DOHH2 (cell line): ENCODE data around the gene DYRK1A.

ENCODE experiments used
- H3F3A ChIP-seq: fragments of 200-600 bp; sonication (generic), shearing (Covaris generic); 2 replicates; pipeline ENCODE4 v1.6.0; 2016; ENCODE audit warnings: antibody characterized with exemption, mild to moderate bottlenecking; ENCODE audit not compliant: control insufficient read depth, insufficient read depth
- H3K27ac ChIP-seq: fragments of 200-600 bp; sonication (generic); 2 replicates; pipeline ENCODE4 v1.5.1; 2014; ENCODE audit warnings: low read depth, mild to moderate bottlenecking, low read length, moderate library complexity
- H3K27me3 ChIP-seq: fragments of 200-600 bp; sonication (generic); 2 replicates; pipeline ENCODE4 v1.6.1; 2014; ENCODE audit warnings: mild to moderate bottlenecking, low read length, mixed read lengths; ENCODE audit not compliant: control insufficient read depth
- H3K36me3 ChIP-seq: fragments of 200-600 bp; sonication (generic); 2 replicates; pipeline ENCODE4 v1.6.1; 2014; ENCODE audit warnings: mild to moderate bottlenecking, low read length, moderate library complexity, mixed read lengths; ENCODE audit not compliant: control insufficient read depth
- H3K4me1 ChIP-seq: fragments of 200-600 bp; sonication (generic); 2 replicates; pipeline ENCODE4 v1.6.1; 2014; ENCODE audit warnings: mild to moderate bottlenecking, low read length, mixed read lengths; ENCODE audit not compliant: control insufficient read depth
- H3K4me2 ChIP-seq: fragments of 200-600 bp; sonication (generic); 2 replicates; pipeline ENCODE4 v1.6.0; 2014; ENCODE audit warnings: mild to moderate bottlenecking, low read length, moderate library complexity
- H3K4me3 ChIP-seq: fragments of 200-600 bp; sonication (generic); 2 replicates; pipeline ENCODE4 v1.5.1; 2014; ENCODE audit warnings: mild to moderate bottlenecking, low read length, mixed read lengths
- H3K79me2 ChIP-seq: fragments of 200-600 bp; sonication (generic); 2 replicates; pipeline ENCODE4 v1.6.1; 2014; ENCODE audit warnings: mild to moderate bottlenecking, low read length, mixed read lengths; ENCODE audit not compliant: control insufficient read depth
- H3K9me2 ChIP-seq: fragments of 200-600 bp; sonication (generic); replicated peaks from 2 replicates; pipeline ENCODE4 v1.6.1; 2014; ENCODE audit warnings: mild to moderate bottlenecking, low read length, mixed read lengths; ENCODE audit not compliant: control insufficient read depth
- H3K9me3 ChIP-seq: fragments of 200-600 bp; sonication (generic); 2 replicates; pipeline ENCODE4 v1.6.1; 2014; ENCODE audit warnings: antibody characterized with exemption, low read length, mixed read lengths; ENCODE audit not compliant: control insufficient read depth, insufficient read depth
- H4K20me1 ChIP-seq: fragments of 200-600 bp; sonication (generic); 2 replicates; pipeline ENCODE4 v1.6.0; 2014; ENCODE audit warnings: low read depth, mild to moderate bottlenecking, antibody characterized with exemption, low read length, moderate library complexity; ENCODE audit not compliant: control insufficient read depth, insufficient read depth
- CTCF ChIP-seq: fragments of 200-600 bp; sonication (generic); IDR thresholded peaks from one replicate; pipeline ENCODE4 v1.5.1; 2014; ENCODE audit warnings: antibody characterized with exemption, mild to moderate bottlenecking, low read depth, low read length; ENCODE audit not compliant: poor library complexity, severe bottlenecking
- EZH2phosphoT487 ChIP-seq: fragments of 200-600 bp; sonication (generic); IDR thresholded peaks from 2 replicates; pipeline ENCODE4 v1.6.1; 2017; ENCODE audit warnings: borderline replicate concordance, mild to moderate bottlenecking, antibody characterized with exemption, low read length, moderate library complexity, mixed read lengths

Gene DYRK1A

GRCh38 chr21:37389456-37389855 is 22.9 kb downstream of the DYRK1A start:
- Histone ChIP-seq H3K27me3 (no peaks in the 10 kb centered on the region), H3K36me3 (peaks cover 50% of the 10 kb centered on the region), H3K79me2 (peaks cover 100% of the 10 kb centered on the region), H3F3A (no peaks in the 10 kb centered on the region), H3K9me2 (no peaks in the 10 kb centered on the region), H3K4me2 (no peak overlapping the region), H3K27ac (no peak overlapping the region), H3K9me3 (peaks cover 5% of the 10 kb centered on the region; the same call in 1 of the 2 replicates), H3K4me1 (peaks cover 3% of the 10 kb centered on the region; the same call in 1 of the 2 replicates), H4K20me1 (peaks cover 37% of the 10 kb centered on the region), H3K4me3 (no peak overlapping the region)
- TF ChIP-seq EZH2phosphoT487 (no peak), CTCF (no peak)

DNA sequence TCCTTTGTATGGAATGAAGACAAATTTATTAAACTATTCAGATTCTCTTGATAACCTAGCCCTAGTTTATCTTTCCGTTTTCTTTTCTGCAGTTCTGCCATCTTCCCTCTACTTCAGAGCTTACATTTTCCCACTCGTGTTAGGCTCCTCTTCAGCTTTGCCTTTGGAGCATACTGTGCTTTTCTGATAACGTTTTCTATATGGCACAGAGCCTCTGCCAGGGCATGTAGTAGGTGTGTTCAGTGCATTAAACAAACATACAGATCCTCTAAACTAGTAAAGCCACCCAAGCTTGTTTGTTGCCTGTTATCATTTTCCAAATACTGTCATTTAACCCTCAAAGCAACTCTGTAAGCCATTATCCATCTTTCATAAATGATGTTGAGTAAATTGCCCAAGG is 25.1 kb downstream of the DYRK1A start:
- H3K27ac ChIP-seq = no peak overlapping the region
- TF ChIP-seq CTCF (no peak), EZH2phosphoT487 (no peak)
- no peaks in the 10 kb centered on the region for H3K27me3 ChIP-seq
- H3K9me2 ChIP-seq = no peaks in the 10 kb centered on the region
- H3K79me2 ChIP-seq = peaks cover 100% of the 10 kb centered on the region
- peaks cover 5% of the 10 kb centered on the region; the same call in 1 of the 2 replicates for H3K9me3 ChIP-seq
- H3K4me3 ChIP-seq = no peak overlapping the region
- H3F3A ChIP-seq = no peaks in the 10 kb centered on the region
- H3K36me3 ChIP-seq = peaks cover 47% of the 10 kb centered on the region
- no peaks in the 10 kb centered on the region for H3K4me1 ChIP-seq
- peaks cover 23% of the 10 kb centered on the region for H4K20me1 ChIP-seq
- H3K4me2 ChIP-seq = no peak overlapping the region

GRCh38 chr21:37392441-37392840 is 25.9 kb downstream of the DYRK1A start:
- H3K4me1 ChIP-seq = no peaks in the 10 kb centered on the region
- H3K9me2 ChIP-seq = no peaks in the 10 kb centered on the region
- peaks cover 5% of the 10 kb centered on the region; the same call in 1 of the 2 replicates for H3K9me3 ChIP-seq
- no peak for TF ChIP-seq CTCF
- TF ChIP-seq EZH2phosphoT487 = no peak
- H3K27me3 ChIP-seq = no peaks in the 10 kb centered on the region
- H4K20me1 ChIP-seq = peaks cover 19% of the 10 kb centered on the region
- H3K79me2 ChIP-seq = peaks cover 100% of the 10 kb centered on the region
- H3K4me2 ChIP-seq = no peak overlapping the region
- no peak overlapping the region for H3K27ac ChIP-seq
- H3F3A ChIP-seq = no peaks in the 10 kb centered on the region
- peaks cover 50% of the 10 kb centered on the region for H3K36me3 ChIP-seq
- no peak overlapping the region for H3K4me3 ChIP-seq

GRCh38 chr21:37393030-37393429 is 26.5 kb downstream of the DYRK1A start:
- H3K36me3 ChIP-seq = peaks cover 48% of the 10 kb centered on the region
- no peak overlapping the region for H3K4me3 ChIP-seq
- no peaks in the 10 kb centered on the region for H3K9me2 ChIP-seq
- TF ChIP-seq CTCF (no peak), EZH2phosphoT487 (no peak)
- H3K27ac ChIP-seq = no peak overlapping the region
- no peak overlapping the region for H3K4me2 ChIP-seq
- no peaks in the 10 kb centered on the region for H3K4me1 ChIP-seq
- H3F3A ChIP-seq = no peaks in the 10 kb centered on the region
- peaks cover 100% of the 10 kb centered on the region for H3K79me2 ChIP-seq
- no peaks in the 10 kb centered on the region for H3K27me3 ChIP-seq
- peaks cover 5% of the 10 kb centered on the region; the same call in 1 of the 2 replicates for H3K9me3 ChIP-seq
- peaks cover 17% of the 10 kb centered on the region for H4K20me1 ChIP-seq
